ENCODE measurements around the gene PEAK1.
"Not testable (repeated sequence)": the region's sequence is repeated elsewhere in the genome, so short reads cannot be mapped to it uniquely, and the experiment has no call there.

PEAK1 gene

DNA sequence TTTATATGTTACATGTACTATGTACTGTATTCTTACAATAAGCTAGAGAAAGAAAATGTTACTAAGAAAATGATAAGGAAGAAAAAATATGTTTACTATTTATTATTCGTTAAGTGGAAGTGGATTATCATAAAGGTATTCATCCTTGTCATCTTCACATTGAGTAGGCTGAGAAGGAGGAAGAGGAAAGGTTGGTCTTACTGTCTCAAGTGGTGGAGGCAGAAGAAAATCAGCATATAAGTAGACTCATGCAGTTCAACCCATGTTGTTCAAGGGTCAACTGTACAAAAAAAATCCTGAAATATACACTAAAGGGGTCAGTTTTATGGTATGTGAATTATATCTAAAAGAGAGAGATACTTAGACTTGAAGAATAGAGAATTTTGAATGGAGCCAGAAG is 6.5 kb upstream of the PEAK1 start:
- DNase-seq (ENCODE audit: low read depth, low spot score) = no peak

DNA sequence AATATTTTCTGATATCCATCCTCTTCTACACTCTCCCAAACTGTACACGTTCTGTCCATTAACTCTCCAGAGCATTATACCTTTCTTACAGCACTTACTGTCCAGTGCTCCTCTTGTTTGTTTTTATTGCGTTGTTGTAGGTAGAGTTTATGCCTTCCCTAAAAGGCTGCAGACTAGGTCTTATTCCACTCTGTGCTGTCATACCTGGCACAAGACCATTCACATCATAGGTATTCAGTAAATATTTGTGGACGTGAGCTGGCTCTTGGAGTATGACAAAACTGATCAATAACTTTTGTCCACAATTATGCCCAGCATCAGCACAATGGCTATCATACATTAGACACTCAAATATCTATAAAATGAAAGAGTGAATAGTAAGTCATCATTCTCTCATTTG is 5.2 kb upstream of the PEAK1 start:
- no peak for DNase-seq (ENCODE audit: low read depth, low spot score)

DNA sequence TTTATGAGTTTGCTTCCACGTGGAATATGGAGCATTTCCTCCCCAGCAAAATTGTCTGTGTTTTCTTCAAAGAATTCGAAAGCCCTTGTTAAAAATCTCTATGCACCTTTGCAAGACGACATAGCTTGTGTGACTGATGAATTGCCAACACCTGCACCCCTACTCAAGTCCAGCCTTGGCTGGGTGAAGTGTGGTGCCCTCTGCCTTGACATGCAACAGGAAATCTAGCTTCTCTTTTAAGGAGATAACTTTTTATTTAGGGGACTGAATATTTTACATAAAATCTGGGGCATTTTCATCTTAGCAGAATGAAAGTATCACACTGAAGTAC is 1.4 kb upstream of the PEAK1 start:
- DNase-seq (ENCODE audit: low read depth, low spot score) = peak; percentile 18

DNA sequence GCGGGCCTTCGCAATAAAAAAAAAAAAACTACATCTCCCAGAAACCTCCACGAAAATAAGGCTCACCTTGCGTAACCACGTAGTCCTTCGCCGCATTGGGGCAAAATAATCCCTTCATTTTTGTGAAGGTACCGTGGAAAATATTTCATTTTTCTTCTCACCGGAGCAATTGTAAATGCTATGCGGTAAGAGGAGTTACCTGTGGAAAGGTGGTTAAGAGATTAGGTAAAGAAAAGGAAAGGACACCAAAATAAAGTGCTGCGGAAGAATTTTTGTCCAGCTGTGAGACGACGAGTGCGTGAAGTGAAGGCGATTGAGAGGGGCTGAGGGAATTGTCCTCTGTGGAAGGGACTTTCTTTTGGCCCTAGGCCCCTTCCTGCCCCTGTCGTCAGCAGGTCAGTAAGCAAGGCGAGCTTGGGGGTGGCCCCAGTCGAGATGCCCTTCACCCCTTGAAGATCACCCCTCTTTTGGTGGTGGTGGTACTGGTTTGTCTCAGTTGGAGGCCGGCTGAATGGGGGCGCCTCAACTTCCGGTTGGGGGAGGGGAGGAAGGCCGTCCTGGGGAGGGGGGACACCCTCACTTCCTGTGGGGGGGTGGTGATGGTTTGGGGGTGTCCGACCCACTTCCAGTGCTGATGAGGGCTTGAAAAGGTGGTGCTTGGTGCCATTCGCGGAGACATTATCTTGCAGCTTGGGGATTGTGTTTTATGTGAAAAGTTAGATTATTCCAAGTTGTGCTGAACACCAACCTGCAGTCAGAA is 886 bp upstream of the PEAK1 start, which contains the start of gene HMG20A:
HMG20A (plus strand) TSS at position 279 of the 760 bp plus-strand sequence. CDS start 37,520 bp downstream, outside the sequence.
- peak; percentile 82 for DNase-seq (ENCODE audit: low read depth, low spot score)

DNA sequence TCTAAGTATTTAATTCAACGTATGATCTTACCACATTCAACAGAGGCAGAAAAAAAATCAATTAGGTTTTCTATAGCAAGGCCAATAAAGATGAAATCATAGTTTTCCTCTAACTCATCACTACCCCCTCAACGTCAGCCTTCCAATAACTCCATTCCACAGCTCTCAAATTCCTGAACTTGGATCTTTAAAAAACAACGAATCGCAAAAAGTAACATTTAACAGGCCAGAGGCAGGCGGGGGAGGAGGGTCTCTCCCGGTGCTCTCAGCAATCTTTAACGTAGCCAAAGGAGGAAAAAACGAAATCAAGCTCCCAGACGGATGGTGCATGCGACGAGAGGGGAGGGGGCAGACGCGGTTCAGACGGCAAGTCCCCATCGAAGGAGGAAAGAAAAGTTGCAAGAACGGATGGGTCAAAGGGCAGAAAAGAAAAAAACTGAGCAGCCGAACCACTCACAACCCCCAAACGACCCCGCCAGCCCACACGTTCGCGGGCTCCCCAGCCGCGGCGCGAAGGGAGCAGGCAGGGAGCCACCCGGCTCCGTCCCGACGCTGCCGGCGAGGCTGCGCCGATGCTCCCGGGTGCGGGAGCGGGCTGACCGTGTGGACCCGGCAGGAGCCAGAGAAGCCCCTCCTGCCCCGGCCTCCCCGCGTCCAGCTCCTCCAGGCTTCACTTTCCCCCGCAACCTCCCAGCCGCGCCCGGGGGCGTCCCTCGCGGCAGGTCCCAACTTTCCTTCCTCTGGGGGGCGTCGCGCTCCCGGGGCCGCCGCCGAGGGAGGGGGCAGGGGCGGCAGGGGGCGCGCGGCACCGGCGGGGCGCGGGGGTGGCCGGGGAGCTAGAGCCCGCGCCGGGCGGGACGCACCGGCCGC is 703 bp downstream of the PEAK1 start:
- peak; percentile 58 for DNase-seq (ENCODE audit: low read depth, low spot score)

DNA sequence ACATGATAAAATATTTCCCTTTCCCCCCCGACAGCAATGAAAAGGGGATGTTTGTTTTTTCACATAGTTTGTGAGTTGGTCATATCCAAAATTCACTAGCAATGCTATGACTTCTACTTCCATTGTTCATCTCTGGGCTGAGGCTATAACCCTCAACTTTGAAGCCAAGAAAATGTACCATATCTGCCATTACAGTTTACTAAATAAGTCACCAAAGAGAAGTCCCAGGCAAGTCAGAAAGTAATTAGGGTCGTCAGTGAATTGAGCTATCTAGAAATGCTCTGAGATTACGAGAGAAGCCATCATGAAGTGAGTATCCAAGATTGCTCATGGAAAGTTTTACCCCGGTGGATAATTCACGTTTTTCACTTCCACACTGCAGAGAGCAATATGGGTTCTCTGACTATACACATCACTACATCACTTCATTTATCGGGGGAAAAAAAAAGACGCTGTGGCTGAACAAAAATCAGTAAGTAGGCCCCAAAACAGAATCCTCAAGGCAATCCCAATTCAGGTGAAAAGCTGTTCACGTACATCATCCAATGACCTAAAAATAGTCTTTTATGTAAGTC is 1.4 kb downstream of the PEAK1 start:
- no peak for DNase-seq (ENCODE audit: low read depth, low spot score)

DNA sequence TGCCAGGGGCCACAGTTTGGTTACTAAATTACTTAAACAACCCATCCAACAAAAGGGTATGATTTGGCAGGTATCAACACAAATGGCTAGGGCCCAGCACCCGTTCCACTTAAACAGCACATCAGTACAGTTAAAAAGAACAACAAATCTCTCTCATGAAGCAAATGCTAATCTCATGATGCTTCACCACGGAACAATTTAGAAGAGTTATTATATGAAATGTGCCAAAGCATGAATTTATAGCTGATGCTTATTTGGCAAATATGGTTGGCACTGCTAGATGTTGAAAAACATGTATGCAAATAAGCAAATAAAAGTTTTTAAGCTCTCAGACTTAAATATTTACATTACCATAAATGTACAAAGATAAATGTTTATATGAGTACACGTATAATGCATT is 2.3 kb downstream of the PEAK1 start:
- no peak for DNase-seq (ENCODE audit: low read depth, low spot score)

DNA sequence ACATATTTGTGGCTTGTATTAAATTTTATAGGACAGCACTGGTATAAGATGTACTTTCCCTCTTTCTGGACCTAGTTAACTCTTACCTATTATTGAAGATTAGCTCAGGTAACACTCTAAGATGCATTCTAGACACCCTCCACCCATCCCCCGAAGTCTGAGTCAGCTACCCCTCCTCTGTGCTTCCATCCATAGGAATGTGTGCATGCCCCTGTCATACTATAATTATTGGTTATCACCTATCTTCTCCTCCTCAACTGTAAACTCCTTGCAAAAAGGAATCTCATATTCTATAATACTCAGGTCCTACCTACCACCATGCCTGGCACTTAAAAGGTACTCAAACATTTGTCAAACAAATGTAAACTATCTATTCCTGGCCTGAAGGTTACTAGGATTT is 3.0 kb downstream of the PEAK1 start:
- no peak for DNase-seq (ENCODE audit: low read depth, low spot score)

DNA sequence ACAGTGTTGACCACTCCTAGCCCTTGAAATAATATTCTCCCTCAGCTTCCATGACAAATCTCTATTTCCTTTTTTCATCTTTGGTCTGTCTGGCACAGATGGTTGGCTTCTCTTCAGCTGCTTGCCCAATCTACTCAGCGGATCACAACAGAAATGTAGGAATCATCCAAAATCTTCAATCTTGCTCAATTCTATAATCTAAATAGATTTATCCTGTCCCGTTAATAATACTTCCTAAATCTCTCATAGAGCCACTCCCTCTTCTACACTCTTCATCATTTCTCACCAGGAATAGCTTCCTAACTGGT is 3.8 kb downstream of the PEAK1 start:
- no peak for DNase-seq (ENCODE audit: low read depth, low spot score)

DNA sequence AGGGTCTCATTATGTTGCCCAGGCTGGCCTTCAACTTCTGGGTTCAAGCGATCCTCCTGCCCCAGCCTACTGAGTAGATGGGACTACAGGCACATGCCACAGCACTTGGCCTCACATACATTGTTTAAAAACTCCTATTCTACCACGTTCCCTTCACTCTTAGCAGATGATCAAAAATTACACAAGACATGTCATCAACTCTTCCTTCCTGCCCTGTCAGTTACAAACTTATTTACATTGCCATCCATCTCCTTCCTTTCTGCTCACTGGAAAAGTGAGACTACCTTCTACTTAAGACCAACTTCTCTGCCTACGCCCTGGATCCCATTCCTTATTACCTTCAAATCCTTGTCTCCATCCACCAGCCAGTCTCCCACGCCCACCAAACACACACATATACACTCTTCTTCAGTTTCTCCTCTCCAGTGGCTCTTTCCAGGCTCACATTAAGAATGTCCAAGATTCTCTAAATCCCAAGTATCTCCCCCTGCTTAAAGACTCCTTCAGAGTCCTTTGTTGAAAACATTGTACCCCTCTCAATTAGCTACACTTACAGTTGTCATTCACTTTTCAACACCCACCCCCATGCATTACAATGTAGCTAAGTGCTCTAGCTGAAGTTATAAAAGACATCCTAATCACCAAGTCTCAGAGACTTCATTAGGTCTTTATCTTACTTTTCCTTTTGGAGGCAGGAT is 4.3 kb downstream of the PEAK1 start:
- no peak for DNase-seq (ENCODE audit: low read depth, low spot score)

DNA sequence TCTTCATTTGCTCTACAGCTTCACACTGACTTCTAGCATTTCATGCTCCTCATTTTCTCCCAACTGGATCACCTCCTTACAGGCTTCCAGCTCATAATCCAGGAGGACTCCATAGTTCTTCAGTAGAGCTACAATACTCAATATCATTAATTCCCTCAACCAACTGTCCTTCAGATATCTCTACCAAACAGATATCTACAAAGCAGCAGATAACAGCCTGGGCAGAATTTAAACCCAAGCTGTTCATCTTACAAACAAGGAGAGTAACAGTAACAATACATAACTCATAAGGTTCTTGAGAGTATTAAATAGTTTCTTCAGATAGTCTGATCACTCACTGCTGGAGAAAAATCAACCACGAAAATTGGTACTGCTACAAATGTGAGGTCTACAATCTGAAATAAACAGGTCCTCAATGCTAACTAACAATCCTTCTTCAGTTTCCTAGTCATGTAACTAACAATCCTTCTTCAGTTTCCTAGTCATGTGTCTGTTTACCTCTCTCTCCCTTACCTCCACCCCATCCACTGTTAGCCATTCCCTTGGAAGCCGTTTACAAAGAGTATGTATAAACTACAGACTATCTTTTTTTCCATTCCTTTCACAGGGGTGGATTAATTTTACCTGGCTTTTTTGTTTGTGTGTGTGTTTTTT is 5.0 kb downstream of the PEAK1 start:
- DNase-seq (ENCODE audit: low read depth, low spot score) = no peak

DNA sequence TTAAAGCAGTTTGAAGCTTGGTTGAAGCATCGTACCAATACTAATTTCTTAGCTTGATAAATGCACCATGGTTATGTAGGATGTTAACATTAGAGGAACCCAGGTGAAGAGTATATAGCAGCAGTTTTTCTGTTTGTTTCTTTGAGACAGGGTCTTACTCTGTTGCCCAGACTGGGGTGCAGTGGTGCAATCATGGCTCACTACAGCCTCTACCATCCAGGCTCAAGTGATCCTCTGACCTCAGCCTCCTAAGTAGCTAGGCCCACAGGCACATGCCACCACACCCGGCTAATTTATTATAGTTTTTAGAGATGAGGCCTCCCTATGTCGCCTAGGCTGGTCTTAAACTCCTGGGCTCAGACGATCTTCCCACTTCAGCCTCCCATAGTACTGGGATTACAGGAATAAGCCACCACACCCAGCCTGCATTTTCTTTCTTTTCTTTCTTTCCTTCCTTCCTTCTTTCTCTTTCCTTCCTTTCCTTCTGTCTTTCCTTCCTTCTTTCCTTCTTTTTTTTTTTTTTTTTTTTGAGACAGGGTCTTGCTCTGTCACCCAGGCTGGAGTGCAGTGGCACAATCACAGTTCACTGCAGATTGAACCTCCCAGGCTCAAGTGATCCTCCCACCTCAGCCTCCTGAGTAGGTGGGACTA is 6.1 kb downstream of the PEAK1 start:
- DNase-seq (ENCODE audit: low read depth, low spot score) = no peak

DNA sequence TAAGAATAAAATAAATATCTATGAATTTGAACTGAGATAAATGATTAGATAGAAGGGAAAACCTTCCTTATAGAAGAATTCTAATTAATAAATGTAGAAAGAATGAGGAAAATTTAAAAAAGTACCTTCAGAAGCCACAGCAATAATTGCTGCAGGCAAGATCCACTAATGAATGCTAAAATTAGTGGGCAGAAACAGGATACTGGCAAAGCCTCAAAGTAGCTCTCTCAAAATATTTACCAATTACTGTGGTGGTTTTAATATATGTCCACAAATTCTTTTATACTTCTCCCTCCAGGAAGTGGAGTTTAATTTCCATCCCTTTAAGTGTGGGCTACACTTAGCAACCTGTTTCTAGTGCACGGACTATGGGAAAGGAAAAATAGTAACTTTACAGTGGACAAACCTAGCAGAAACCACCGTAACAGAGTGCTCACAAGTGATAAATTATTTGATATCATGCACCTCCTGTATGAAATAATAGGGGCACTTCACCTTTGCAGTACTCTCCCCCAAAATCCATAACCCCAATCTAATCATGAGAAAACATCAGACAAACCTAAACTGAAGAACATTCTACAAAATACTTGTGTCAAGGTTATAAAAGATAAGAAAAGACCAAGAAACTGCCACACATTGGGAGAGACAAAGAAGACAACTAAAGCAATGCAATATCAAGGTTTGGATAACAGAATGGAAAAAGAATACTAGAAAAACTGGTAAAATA is 6.8 kb downstream of the PEAK1 start:
- DNase-seq (ENCODE audit: low read depth, low spot score) = no peak

DNA sequence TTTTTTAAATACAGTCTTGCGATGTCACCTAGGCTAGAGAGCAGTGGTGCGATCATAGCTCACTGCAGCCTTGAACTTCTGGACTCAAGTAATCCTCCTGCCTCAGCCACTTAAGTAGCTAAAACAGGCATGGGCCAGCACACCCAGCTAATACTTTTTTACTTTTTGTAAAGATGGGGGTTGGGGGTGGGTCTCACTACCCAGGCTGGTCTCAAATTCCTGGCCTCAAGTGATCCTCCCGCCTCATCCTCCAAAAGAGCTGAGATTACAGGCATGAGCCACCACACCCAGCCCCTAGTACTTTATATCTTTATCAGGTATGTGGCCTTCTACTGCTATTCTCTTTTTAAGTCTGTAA is 8.3 kb downstream of the PEAK1 start:
- DNase-seq (ENCODE audit: low read depth, low spot score) = no peak

DNA sequence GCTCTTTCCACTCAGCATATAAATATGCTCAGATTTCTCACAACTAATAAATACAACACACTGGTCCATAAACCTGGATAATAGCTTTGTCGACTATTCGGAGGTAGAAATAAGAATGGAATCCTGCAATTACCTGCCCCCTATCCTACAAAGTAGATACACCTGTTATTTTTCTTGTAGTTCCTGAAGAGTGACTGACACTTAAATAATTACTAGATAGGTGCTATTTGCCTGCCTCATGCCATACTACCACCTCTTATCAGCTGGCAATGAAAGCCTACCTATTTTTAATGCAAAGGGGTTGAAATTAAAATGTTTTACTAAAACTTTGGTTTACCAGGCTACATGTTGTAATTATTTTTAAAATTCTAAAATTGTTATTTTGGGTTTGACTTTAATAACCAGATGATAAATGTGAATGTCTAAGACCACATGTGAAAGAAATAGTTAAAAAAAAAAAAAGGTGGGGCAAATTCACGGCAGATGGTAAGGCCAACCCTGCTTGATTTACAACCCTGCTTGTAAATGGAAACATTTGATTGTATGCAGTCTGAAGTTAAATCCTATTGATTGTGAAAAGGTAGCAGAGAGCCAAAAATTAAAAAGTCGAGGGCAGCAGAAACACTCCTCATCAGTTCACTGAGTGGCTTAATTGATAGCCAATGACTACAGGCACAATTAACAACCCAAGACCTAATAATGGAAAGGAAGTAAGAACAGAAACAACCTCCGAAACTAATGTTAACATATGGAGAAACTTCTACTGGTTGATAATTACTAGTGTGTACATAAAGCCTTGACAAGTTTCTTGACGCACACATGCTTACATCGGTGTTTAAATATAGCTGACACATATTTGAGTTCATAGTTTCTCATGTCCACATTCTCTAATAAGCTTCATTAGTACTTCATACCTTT is 8.9 kb downstream of the PEAK1 start:
- no peak for DNase-seq (ENCODE audit: low read depth, low spot score)

DNA sequence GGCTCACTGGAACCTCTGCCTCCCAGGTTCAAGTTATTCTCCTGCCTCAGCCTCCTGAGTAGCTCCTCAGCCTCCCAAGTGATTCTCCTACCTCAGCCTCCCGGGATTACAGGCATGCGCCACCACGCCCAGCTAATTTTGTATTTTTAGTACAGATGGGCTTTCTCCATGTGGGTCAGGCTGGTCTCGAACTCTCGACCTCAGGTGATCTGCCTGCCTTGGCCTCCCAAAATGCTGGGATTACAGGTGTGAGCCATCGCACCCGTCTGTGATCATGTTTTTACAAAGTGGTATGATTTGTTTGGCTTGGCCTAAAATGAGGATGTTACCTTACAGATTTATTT is 9.8 kb downstream of the PEAK1 start:
- DNase-seq (ENCODE audit: low read depth, low spot score) = not testable (repeated sequence)

DNA sequence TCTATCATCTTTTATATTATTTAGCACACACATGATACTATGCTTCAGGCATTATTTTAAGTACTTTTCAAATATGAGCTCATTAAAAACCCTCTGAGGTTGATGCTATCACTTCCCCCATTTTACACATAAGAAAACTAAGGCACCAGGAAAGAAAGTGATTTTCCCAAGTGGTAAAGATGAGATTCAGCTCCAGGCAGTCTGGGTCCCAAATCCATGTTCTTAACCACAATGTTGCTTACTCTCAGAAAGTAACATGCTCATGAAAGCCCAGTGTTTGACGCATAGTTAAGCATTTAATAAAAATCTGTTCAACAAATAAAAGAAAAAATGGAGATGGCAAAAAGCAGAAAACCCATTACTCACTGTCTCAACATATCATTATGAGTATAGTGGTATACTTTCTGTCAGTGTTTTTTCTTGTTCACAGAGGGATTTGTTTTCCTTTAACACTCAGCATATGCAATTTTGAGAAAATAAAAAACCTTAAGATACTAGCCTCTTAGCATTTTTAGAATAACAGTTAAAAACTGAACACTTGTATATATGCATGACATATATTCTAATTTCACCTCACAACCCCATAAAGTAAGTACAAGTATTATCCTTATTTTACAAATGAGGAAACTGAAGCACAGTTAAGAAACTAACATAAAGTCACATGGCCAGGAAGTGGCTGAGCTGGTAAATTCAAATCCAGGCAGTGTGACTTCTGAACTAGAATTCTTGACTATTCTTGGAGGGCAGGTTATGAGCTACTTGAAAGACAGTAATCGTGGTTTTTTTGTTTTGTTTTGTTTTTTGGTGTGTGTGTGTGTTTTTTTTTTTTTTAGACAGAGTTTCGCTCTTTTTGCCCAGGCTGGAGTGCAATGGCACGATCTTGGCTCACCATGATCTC is 10.4 kb downstream of the PEAK1 start:
- no peak for DNase-seq (ENCODE audit: low read depth, low spot score)

DNA sequence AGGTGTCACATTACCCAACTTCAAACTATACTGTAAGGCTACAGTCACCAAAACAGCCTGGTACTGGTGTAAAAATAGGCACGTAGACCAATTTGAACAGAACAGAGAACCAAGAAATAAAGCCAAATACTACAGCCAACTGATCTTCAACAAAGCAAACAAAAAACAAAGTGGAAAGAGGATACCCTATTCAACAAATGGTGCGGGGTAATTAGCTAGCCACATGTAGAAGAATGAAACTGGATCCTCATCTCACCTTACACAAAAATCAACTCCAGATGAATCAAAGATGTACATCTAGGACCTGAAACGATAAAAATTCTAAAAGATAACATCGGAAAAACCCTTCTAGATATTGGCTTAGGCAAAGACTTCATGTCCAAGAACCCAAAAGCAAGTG is 13.1 kb downstream of the PEAK1 start:
- DNase-seq (ENCODE audit: low read depth, low spot score) = no peak

Measured in ELF-1 (cell line).